ENCODE data around the gene CAMTA1.

DNA sequence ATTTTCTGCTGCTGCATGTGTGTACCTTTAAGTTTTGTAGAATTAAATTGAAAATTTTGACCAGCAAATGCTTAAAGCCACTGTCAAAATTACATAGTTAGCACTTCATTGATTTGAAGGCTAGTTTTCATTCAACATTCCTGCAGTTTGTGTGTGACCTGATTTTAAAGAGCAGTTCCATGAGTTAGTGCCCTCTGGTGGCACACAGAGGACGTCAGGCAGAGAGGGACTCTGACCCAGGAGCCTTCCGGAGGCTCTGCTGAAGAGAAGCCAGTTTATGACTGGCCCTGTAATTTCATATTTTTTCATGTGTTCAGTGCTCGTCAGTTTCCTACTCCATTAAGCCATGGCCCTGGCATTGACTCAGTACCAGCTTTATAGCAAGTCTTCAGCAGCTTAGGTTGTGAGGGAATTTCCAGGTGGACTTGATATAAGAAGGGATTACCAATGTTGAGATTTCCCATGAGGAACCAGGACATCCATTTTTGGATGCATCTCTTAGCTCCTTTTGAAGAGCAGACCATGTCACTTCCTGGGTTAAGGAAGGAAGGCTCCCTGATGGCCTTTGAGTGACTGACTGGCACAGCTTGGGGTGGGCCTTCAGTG is 104.7 kb downstream of the CAMTA1 start:
- TF ChIP-seq CTCF (IDR thresholded peaks at IDR 0.05) (peak; percentile 78), TCF12 (IDR thresholded peaks at IDR 0.05) (no peak), EZH2phosphoT487 (IDR thresholded peaks at IDR 0.05; ENCODE audit: borderline replicate concordance, low read depth) (no peak)
- TF ChIP-seq, protein P1, sequence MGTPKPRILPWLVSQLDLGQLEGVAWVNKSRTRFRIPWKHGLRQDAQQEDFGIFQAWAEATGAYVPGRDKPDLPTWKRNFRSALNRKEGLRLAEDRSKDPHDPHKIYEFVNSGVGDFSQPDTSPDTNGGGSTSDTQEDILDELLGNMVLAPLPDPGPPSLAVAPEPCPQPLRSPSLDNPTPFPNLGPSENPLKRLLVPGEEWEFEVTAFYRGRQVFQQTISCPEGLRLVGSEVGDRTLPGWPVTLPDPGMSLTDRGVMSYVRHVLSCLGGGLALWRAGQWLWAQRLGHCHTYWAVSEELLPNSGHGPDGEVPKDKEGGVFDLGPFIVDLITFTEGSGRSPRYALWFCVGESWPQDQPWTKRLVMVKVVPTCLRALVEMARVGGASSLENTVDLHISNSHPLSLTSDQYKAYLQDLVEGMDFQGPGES (IDR thresholded peaks at IDR 0.05; ENCODE audit: low read depth, low read length), result no peak
